ENCODE data around the gene OR51V1.
"Not testable (repeated sequence)": the region's sequence is repeated elsewhere in the genome, so short reads cannot be mapped to it uniquely, and the experiment has no call there.

OR51V1 gene, protein sequence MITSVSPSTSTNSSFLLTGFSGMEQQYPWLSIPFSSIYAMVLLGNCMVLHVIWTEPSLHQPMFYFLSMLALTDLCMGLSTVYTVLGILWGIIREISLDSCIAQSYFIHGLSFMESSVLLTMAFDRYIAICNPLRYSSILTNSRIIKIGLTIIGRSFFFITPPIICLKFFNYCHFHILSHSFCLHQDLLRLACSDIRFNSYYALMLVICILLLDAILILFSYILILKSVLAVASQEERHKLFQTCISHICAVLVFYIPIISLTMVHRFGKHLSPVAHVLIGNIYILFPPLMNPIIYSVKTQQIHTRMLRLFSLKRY

DNA sequence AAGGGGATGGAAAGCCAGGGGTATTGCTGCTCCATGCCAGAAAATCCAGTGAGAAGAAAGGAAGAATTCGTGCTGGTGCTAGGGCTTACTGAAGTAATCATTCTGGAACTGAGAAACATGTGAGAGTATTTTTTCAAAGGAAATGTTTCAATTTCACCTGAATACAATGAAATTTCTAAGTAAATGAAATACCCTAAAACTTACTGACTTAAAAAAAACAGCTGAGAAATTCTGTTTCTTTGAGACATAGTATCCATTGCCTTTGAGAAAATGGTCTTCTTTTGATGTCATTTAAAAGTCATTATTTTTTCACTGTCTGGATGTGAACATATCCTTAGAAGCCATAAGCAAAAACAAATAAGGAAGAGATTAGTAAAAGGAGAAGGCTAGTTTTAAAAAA is at the start of gene OR51V1:
TSS of gene OR51V1 (minus strand) at position 101 of the 400 bp plus-strand sequence. CDS start at position 101, 0 bp downstream.
- TF ChIP-seq, protein P1, sequence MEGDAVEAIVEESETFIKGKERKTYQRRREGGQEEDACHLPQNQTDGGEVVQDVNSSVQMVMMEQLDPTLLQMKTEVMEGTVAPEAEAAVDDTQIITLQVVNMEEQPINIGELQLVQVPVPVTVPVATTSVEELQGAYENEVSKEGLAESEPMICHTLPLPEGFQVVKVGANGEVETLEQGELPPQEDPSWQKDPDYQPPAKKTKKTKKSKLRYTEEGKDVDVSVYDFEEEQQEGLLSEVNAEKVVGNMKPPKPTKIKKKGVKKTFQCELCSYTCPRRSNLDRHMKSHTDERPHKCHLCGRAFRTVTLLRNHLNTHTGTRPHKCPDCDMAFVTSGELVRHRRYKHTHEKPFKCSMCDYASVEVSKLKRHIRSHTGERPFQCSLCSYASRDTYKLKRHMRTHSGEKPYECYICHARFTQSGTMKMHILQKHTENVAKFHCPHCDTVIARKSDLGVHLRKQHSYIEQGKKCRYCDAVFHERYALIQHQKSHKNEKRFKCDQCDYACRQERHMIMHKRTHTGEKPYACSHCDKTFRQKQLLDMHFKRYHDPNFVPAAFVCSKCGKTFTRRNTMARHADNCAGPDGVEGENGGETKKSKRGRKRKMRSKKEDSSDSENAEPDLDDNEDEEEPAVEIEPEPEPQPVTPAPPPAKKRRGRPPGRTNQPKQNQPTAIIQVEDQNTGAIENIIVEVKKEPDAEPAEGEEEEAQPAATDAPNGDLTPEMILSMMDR (IDR thresholded peaks at IDR 0.05; ENCODE audit: borderline replicate concordance, insufficient read depth, low read depth, low read length): no peak

DNA sequence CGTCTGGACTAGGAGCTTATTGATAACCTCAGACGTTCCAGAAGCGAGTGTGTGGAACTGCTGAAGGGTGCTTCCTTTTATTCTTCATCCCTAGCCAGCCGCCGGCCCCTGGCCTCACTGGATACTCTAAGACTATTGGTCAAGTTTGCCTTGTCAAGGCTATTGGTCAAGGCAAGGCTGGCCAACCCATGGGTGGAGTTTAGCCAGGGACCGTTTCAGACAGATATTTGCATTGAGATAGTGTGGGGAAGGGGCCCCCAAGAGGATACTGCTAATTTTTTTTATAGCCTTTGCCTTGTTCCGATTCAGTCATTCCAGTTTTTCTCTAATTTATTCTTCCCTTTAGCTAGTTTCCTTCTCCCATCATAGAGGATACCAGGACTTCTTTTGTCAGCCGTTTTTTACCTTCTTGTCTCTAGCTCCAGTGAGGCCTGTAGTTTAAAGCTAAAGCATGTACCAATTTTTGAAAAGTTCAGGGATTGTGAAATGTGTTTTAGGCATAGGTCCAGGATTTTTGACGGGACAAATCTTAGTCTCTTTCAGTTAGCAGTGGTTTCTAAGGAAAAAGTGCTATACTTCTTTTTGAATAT is 49.4 kb upstream of the OR51V1 start, which contains the start of gene HBG1:
TSS of gene HBG1 (minus strand) at position 51 of the 590 bp plus-strand sequence. CDS start 53 bp downstream, outside the sequence.
- H3K4me3 ChIP-seq (ENCODE audit: low read depth, low read length): not testable (repeated sequence)

More for the DNA sequence above, at the start of gene OR51V1:
- no peak within 1 kb of the TSS for H3K4me3 ChIP-seq (ENCODE audit: low read depth, low read length)

DNA sequence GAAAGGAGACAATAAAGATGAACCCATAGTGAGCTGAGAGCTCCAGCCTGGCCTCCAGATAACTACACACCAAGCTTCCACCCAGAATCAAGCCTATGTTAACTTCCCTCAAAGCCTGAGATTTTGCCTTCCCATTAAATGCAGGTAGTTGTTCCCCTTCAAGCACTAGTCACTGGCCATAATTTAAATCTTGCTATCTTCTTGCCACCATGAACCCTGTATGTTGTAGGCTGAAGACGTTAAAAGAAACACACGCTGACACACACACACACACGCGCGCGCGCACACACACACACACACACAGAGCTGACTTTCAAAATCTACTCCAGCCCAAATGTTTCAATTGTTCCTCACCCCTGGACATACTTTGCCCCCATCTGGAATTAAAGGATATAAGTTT is 48.0 kb upstream of the OR51V1 start:
- H3K4me3 ChIP-seq (ENCODE audit: low read depth, low read length): not testable (repeated sequence)

DNA sequence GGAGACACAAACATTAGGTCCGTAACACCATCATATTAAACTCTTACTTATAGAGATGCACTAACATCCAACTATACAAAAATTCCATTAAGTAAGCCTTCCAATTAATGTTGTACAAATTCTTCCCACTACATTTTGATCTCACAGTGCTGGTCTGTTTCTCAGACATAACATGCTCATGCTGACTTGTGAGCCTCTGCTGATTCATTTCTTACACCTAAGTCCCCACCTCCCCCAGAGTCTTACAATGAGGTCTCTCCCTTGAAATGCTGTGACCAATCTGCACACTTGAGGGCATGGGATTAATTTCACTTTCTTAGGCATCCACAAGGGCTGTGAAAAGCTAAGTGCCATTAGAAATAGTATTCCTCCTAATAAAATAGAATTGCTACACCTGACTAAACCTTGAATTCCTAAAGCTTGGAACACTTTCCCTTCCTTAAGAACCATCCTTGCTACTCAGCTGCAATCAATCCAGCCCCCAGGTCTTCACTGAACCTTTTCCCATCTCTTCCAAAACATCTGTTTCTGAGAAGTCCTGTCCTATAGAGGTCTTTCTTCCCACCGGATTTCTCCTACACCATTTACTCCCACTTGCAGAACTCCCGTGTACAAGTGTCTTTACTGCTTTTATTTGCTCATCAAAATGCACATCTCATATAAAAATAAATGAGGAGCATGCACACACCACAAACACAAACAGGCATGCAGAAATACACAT is 47.1 kb upstream of the OR51V1 start:
- TF ChIP-seq, protein P1 (IDR thresholded peaks at IDR 0.05; ENCODE audit: borderline replicate concordance, insufficient read depth, low read depth, low read length): no peak

DNA sequence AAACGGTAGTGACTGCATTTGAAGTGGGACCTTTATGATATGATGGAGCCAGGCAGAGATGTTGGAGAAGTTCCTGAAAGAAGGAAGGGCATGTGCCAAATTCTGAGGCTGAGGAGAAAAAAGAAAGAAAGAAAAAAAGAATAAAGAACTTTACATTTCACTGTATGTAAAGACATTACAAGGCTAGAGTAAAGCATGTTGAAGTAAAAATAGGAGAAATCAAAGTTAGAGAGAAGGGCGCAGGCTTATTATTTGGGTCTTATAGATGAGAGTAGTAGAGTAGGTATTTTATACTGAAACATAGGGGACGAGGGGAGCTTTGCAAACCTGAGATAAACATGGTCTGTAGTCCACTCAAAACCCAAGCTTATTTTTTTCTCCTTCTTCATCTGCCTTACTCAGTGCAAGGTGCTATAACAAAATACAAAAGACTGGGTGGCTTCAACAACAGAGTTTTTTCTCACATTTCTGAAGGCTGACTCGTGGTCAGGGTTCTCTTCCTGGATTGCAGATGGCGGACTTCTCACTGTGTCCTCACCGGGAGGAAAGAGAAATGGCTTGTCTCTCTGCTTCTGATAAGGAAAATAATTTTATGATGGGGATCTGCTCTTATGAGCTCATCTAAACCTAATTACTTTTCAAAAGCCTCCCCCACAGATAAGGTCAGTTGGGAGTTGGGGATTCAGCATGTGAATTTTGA is 46.4 kb upstream of the OR51V1 start:
- no peak overlapping the region for H3K4me3 ChIP-seq (ENCODE audit: low read depth, low read length)
- TF ChIP-seq, protein P1 (IDR thresholded peaks at IDR 0.05; ENCODE audit: borderline replicate concordance, insufficient read depth, low read depth, low read length): no peak

More for the DNA sequence above, 47.1 kb upstream of the OR51V1 start:
- no peak overlapping the region for H3K4me3 ChIP-seq (ENCODE audit: low read depth, low read length)

DNA sequence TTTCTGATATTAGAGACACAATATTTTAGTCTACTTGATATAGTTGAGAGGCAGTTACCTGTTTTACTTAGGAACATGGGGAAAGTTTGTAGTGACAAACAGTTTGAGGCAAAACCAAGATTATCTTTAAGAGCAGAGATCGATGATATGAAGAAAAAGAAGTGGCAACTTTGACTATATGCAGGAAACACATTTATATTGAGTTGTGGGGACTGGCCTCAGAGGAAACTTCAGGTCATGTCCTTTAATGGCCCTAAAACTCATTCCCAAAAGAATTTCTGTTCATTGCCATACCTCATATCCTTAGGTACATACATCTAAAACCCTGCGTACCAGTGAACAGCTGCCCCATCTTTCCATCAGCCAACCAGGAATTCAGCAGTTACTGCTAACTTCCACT is 44.7 kb upstream of the OR51V1 start:
- TF ChIP-seq, protein P1 (IDR thresholded peaks at IDR 0.05; ENCODE audit: borderline replicate concordance, insufficient read depth, low read depth, low read length): no peak
- H3K4me3 ChIP-seq (ENCODE audit: low read depth, low read length): no peak overlapping the region

DNA sequence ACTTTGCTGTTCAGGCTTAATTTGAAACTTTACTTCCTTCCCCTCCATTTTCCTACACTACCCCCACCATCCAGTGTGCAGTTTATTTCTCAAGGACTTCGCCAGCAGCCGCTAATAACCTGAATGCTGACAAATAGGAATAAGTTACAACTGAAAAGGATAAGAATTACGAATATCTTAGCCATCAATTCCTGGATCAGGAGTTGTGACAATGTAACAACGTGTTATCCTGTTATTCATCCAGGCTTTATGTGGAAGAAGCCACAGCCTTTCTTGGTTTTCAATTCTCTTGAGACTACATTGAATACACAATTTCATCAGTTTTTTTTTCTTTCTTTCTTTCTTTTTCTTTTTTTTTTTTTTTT is 43.3 kb upstream of the OR51V1 start:
- H3K4me3 ChIP-seq (ENCODE audit: low read depth, low read length): no peak overlapping the region
- TF ChIP-seq, protein P1 (IDR thresholded peaks at IDR 0.05; ENCODE audit: borderline replicate concordance, insufficient read depth, low read depth, low read length): no peak
